HFFc6 (cell line): Measurements from ENCODE around the gene NCS1. TPM values are rescaled to one million over a fixed set of nuclear protein-coding genes. Genes with fewer than 3 reads are reported as not detected.

Experiments
- DNase-seq: peaks from one replicate; pipeline ENCODE4 v3.0.0-alpha.2; 2018
- H3K27ac Mint-ChIP-seq: 2 replicates; pipeline ENCODE4 v1.8.0; 2020; ENCODE audit warnings: mild to moderate bottlenecking, mixed read lengths
- H3K27me3 Mint-ChIP-seq: 2 replicates; pipeline ENCODE4 v1.8.0; 2021; ENCODE audit warnings: mild to moderate bottlenecking, moderate library complexity, mixed read lengths; ENCODE audit not compliant: insufficient read depth
- H3K36me3 Mint-ChIP-seq: 2 replicates; pipeline ENCODE4 v1.8.0; 2021; ENCODE audit warnings: low read depth, mixed read lengths
- H3K4me1 Mint-ChIP-seq: 2 replicates; pipeline ENCODE4 v1.8.0; 2020; ENCODE audit warnings: low read depth, mixed read lengths
- H3K4me3 Mint-ChIP-seq: 2 replicates; pipeline ENCODE4 v1.8.0; 2020; ENCODE audit warnings: mild to moderate bottlenecking, moderate library complexity, mixed read lengths
- H3K9me3 Mint-ChIP-seq: 2 replicates; pipeline ENCODE4 v1.8.0; 2020; ENCODE audit warnings: mild to moderate bottlenecking, mixed read lengths
- CTCF ChIP-seq: fragments of 200-600 bp; sonication (generic); IDR thresholded peaks from 2 replicates; pipeline ENCODE4 v1.5.0; 2021; ENCODE audit warnings: antibody characterized with exemption, mild to moderate bottlenecking
- total RNA-seq, 6 experiments: library from RNA; stranded (reverse); fragmentation: NEBNext Ultra II Directional; extraction: Animal tissue kit (Norgen Biotek cat#: 25700); gene quantifications; 2 replicates in 1 of 6; 3 replicates in 5 of 6; pipeline ENCODE4 v1.2.3, GENCODE V29; 2021

Gene NCS1
- total RNA-seq, 6 experiments from 2014 or later = 96.5 to 108 (median 104) TPM

GRCh38 chr9:130285271-130285670 lies 113.1 kb downstream of the NCS1 start:
- peaks cover 8% of the 10 kb centered on the region for H3K4me1 Mint-ChIP-seq
- DNase-seq = no peak
- peaks cover 62% of the 10 kb centered on the region for H3K27me3 Mint-ChIP-seq
- H3K4me3 Mint-ChIP-seq = no peak overlapping the region
- no peak for TF ChIP-seq CTCF
- no peaks in the 10 kb centered on the region for H3K9me3 Mint-ChIP-seq
- no peak overlapping the region for H3K27ac Mint-ChIP-seq
- no peaks in the 10 kb centered on the region for H3K36me3 Mint-ChIP-seq

- Mint-ChIP-seq H3K27ac (no peak overlapping the region), H3K4me3 (no peak overlapping the region), H3K36me3 (no peaks in the 10 kb centered on the region), H3K4me1 (peaks cover 8% of the 10 kb centered on the region), H3K9me3 (no peaks in the 10 kb centered on the region), H3K27me3 (peaks cover 63% of the 10 kb centered on the region)
- no peak for DNase-seq
- TF ChIP-seq CTCF = no peak
Observed at GRCh38 chr9:130286072-130286770, 114.0 kb downstream of the NCS1 start.

Other genes with a start within 250 kb of the NCS1 start
- 10 to 100 TPM; 34.7 to 40.6 (median 35.5) TPM for gene FNBP1, start 129.2 kb upstream of the NCS1 start, total RNA-seq
- gene GPR107, start 118.5 kb upstream of the NCS1 start, total RNA-seq = 10 to 100 TPM; 44.9 to 51.2 (median 48.5) TPM
- gene HMCN2, start 93.4 kb downstream of the NCS1 start, total RNA-seq = under 1 TPM in 3 of 6 experiments, not detected in 3; under 0.01 to 0.05 (median 0.02) TPM